Lung (tissue), 12 donors: ENCODE results near the gene CPD. TPM values are rescaled to one million over a fixed set of nuclear protein-coding genes. Genes with fewer than 3 reads are reported as not detected.
A peak's percentile ranks its signal among the peaks of the same experiment; 100 is the strongest.
"Not testable (repeated sequence)": the region's sequence is repeated elsewhere in the genome, so short reads cannot be mapped to it uniquely, and the experiment has no call there.

Experiments used
- ATAC-seq: fragments of 200-7000 bp; cut with Tn5 transposase; one replicate; pipeline ENCODE4 v1.9.1; 2020; ENCODE audit warnings: moderate number of reproducible peaks; ENCODE audit not compliant: insufficient read depth, low FRiP score
- DNase-seq, 3 donors: peaks; one replicate each; pipeline ENCODE4 v3.0.0-alpha.2; 2013 to 2017
- H3K27ac ChIP-seq, 2 donors: one replicate each; pipeline ENCODE4 v1.5.1; 2013; ENCODE audit warnings: mild to moderate bottlenecking in 2 of 2, moderate library complexity in 2 of 2, control low read depth in 1 of 2, inconsistent platforms in 1 of 2, low read depth in 1 of 2, low read length in 1 of 2
- H3K27me3 ChIP-seq, 3 donors: one replicate each; pipeline ENCODE4 v1.5.1; 2013; ENCODE audit warnings: low read length in 2 of 3; ENCODE audit not compliant: control insufficient read depth in 3 of 3, insufficient read depth in 3 of 3
- H3K36me3 ChIP-seq, 4 donors: one replicate each; pipeline ENCODE4 v1.5.1; 2013; ENCODE audit warnings: low read length in 4 of 4, mild to moderate bottlenecking in 1 of 4, moderate library complexity in 1 of 4; ENCODE audit not compliant: control insufficient read depth in 4 of 4, insufficient read depth in 4 of 4
- H3K4me1 ChIP-seq, 5 donors: one replicate each; pipeline ENCODE4 v1.5.1; 2013; ENCODE audit warnings: low read length in 5 of 5, mild to moderate bottlenecking in 2 of 5, moderate library complexity in 1 of 5; ENCODE audit not compliant: control insufficient read depth in 5 of 5, insufficient read depth in 5 of 5
- H3K4me3 ChIP-seq: one replicate; pipeline ENCODE4 v1.5.1; 2013; ENCODE audit warnings: mild to moderate bottlenecking, control low read depth, moderate library complexity
- H3K9ac ChIP-seq, 2 donors: one replicate each; pipeline ENCODE4 v1.5.1; 2013; ENCODE audit warnings: low read length in 2 of 2, control low read depth in 1 of 2; ENCODE audit not compliant: insufficient read depth in 1 of 2
- H3K9me3 ChIP-seq, 4 donors: one replicate each; pipeline ENCODE4 v1.5.1; 2013; ENCODE audit warnings: low read length in 3 of 4, mild to moderate bottlenecking in 1 of 4, moderate library complexity in 1 of 4; ENCODE audit not compliant: control insufficient read depth in 4 of 4, insufficient read depth in 3 of 4
- CTCF ChIP-seq: IDR thresholded peaks from 2 replicates; pipeline ENCODE4 v1.5.1; 2012; ENCODE audit warnings: mild to moderate bottlenecking; ENCODE audit errors: control extremely low read depth, extremely low read depth
- WGBS, 2 donors: extraction: QIAGEN DNeasy Blood & Tissue Kit; methylation state at CpG; one replicate each; pipeline ENCODE4 v1.1.7; 2013; 5-methylcytosine and 5-hydroxymethylcytosine counted together
- polyA plus RNA-seq, 2 donors: library from polyadenylated mRNA; stranded (reverse); fragments of 200-250 nt; gene quantifications; one replicate each; pipeline ENCODE4 v1.2.1, GENCODE V29; 2013
- total RNA-seq, 2 donors: library from RNA; depleted of rRNA in 1 of 2; stranded (reverse); fragments of >200 nt in 1 of 2; gene quantifications; one replicate each; pipeline ENCODE4 v1.2.1, GENCODE V29; 2014 to 2021
- donor health status: control.
- donor health status: control.
- donor health status: Bipolar disorder and iron deficiency.
- donor health status: healthy.
- donor health status: DM: yes; HTN: yes; CAD: no.

Gene CPD
- total and polyA plus RNA-seq, 4 donors: 11.1 to 126 (median 88.1) TPM

DNA sequence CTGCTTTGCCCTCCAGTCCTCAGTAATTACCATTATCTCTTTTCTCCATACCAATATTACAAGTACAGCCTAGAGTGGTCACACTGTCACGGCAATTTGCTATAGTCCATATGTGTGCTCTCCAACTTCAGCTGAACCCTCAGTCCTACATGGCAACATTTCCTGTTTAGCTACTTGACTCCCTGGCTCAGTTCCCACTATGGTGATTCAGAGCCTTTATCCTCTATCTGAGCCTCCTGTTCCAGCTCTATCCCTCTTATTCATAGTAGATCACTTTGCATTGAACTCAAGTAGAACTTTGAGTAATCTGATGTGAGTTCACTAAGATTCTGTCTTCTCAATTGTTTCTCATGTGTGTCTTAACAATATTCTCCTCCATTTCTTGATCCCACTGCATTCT is 54.8 kb downstream of the CPD start:
- no peak overlapping the region for H3K9ac ChIP-seq
- DNase-seq (peak in 2 of 3 donors; percentile 16 to 37), ATAC-seq (peak; percentile 75)
- 40 to 52% methylated on average over 1 of the region's 1 CpG for WGBS, 2 donors
- H3K4me1 ChIP-seq: peaks cover 0 to 7% (median 0%) of the 10 kb centered on the region in 5 donors
- H3K27ac ChIP-seq: no peak overlapping the region
- H3K27me3 ChIP-seq: no peaks in the 10 kb centered on the region
- H3K4me3 ChIP-seq: no peak overlapping the region
- H3K36me3 ChIP-seq: peaks cover 4 to 13% (median 7%) of the 10 kb centered on the region in 4 donors
- H3K9me3 ChIP-seq: no peaks in the 10 kb centered on the region
- no peak for TF ChIP-seq CTCF

GRCh38 chr17:30436729-30437128 is 58.0 kb downstream of the CPD start:
- H3K9me3 ChIP-seq: no peaks in the 10 kb centered on the region
- H3K36me3 ChIP-seq: peaks cover 4 to 11% (median 7%) of the 10 kb centered on the region in 4 donors
- no peak for ATAC-seq
- H3K4me1 ChIP-seq: peaks cover 0 to 7% (median 0%) of the 10 kb centered on the region in 5 donors
- no peak overlapping the region for H3K27ac ChIP-seq
- no peak overlapping the region for H3K4me3 ChIP-seq
- TF ChIP-seq CTCF: no peak
- no peak overlapping the region for H3K9ac ChIP-seq
- H3K27me3 ChIP-seq: no peaks in the 10 kb centered on the region
- no peak for DNase-seq

DNA sequence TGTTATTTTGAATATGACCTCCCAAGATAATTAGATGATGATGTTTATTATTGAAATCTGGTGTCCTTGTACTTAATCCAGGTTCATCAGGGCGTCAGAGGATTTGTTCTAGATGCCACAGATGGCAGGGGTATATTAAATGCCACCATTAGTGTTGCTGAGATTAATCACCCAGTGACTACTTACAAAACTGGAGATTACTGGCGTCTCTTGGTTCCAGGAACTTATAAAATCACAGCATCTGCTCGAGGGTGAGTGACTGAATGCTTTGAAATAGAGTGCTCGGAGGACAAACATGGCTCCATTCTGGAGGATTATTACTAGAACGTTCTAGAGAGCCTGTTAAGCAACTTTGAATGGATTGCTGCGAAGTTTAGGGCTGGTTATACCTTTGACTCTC is 65.0 kb downstream of the CPD start:
- no peak overlapping the region for H3K27ac ChIP-seq
- DNase-seq: no peak
- no peaks in the 10 kb centered on the region for H3K9me3 ChIP-seq
- H3K27me3 ChIP-seq: no peaks in the 10 kb centered on the region
- H3K4me1 ChIP-seq: no peaks in the 10 kb centered on the region
- no peak overlapping the region for H3K9ac ChIP-seq
- no peak for ATAC-seq
- peaks cover 5 to 11% (median 8%) of the 10 kb centered on the region in 4 donors for H3K36me3 ChIP-seq
- 87 to 89% methylated on average over 6 of the region's 6 CpGs for WGBS, 2 donors
- no peak for TF ChIP-seq CTCF
- H3K4me3 ChIP-seq: no peak overlapping the region

DNA sequence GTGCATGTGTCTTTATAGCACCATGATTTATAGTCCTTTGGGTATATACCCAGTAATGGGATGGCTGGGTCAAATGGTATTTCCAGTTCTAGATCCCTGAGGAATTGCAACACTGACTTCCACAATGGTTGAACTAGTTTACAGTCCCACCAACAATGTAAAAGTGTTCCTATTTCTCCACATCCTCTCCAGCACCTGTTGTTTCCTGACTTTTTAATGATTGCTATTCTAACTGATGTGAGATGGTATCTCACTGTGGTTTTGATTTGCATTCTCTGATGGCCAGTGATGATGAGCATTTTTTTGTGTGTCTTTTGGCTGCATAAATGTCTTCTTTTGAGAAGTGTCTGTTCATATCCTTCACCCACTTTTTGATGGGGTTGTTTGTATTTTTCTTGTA is 67.9 kb downstream of the CPD start:
- ATAC-seq, DNase-seq, H3K4me1 ChIP-seq, H3K9me3 ChIP-seq, H3K4me3 ChIP-seq, H3K27ac ChIP-seq, H3K27me3 ChIP-seq, H3K9ac ChIP-seq: not testable (repeated sequence)
- H3K36me3 ChIP-seq: peaks cover 9 to 20% (median 14%) of the 10 kb centered on the region in 4 donors
